ENCODE measurements around the gene TENM4.

Gene TENM4

GRCh38 chr11:79467761-79468160 lies 26.9 kb upstream of the TENM4 start:
- H3K9me3 ChIP-seq (ENCODE audit: control insufficient read depth, insufficient read depth, low read length), result no peaks in the 10 kb centered on the region
- H3K4me2 ChIP-seq (ENCODE audit: low read length), result no peak overlapping the region
- no peaks in the 10 kb centered on the region for H3K79me2 ChIP-seq (ENCODE audit: control insufficient read depth, low read length)
- H3K27me3 ChIP-seq (ENCODE audit: control insufficient read depth, low read length), result no peaks in the 10 kb centered on the region
- H3K27ac ChIP-seq (ENCODE audit: low read depth, low read length), result no peak overlapping the region
- TF ChIP-seq EZH2phosphoT487 (IDR thresholded peaks at IDR 0.05; ENCODE audit: borderline replicate concordance, low read length) (no peak), CTCF (IDR thresholded peaks at IDR 0.05; ENCODE audit: low read depth, low read length, poor library complexity, severe bottlenecking) (no peak)
- H3K4me1 ChIP-seq (ENCODE audit: control insufficient read depth, low read length), result no peaks in the 10 kb centered on the region
- H4K20me1 ChIP-seq (ENCODE audit: control insufficient read depth, insufficient read depth, low read depth, low read length), result no peaks in the 10 kb centered on the region
- H3F3A ChIP-seq (ENCODE audit: control insufficient read depth, insufficient read depth), result no peaks in the 10 kb centered on the region
- H3K36me3 ChIP-seq (ENCODE audit: control insufficient read depth, low read length), result no peaks in the 10 kb centered on the region
- H3K9me2 ChIP-seq (replicated peaks; ENCODE audit: control insufficient read depth, low read length), result no peaks in the 10 kb centered on the region
- no peak overlapping the region for H3K4me3 ChIP-seq (ENCODE audit: low read length)

DNA sequence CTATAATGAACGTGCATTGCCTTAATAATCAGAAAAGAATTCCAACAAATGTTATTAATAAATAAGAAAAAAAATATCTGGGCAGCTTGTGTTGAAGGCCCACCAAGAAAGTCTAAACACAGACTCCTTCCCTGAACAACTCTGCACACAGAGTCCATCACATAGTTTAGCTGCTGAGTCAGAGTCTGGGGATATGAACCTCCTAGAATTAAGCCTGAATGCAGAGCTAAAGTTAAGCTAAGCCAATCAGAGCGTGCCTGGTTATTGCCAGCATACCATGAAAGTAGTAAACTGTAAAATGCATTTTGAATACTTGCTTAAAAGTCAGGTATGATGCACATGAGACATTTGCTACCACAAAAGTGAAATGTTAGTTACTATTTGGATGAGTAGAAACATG lies 25.6 kb upstream of the TENM4 start:
- H4K20me1 ChIP-seq (ENCODE audit: control insufficient read depth, insufficient read depth, low read depth, low read length), result no peaks in the 10 kb centered on the region
- H3K9me3 ChIP-seq (ENCODE audit: control insufficient read depth, insufficient read depth, low read length), result no peaks in the 10 kb centered on the region
- H3K4me1 ChIP-seq (ENCODE audit: control insufficient read depth, low read length), result no peaks in the 10 kb centered on the region
- TF ChIP-seq EZH2phosphoT487 (IDR thresholded peaks at IDR 0.05; ENCODE audit: borderline replicate concordance, low read length), result no peak
- no peak for TF ChIP-seq CTCF (IDR thresholded peaks at IDR 0.05; ENCODE audit: low read depth, low read length, poor library complexity, severe bottlenecking)
- no peak overlapping the region for H3K4me3 ChIP-seq (ENCODE audit: low read length)
- H3K4me2 ChIP-seq (ENCODE audit: low read length), result no peak overlapping the region
- no peaks in the 10 kb centered on the region for H3F3A ChIP-seq (ENCODE audit: control insufficient read depth, insufficient read depth)
- H3K9me2 ChIP-seq (replicated peaks; ENCODE audit: control insufficient read depth, low read length), result no peaks in the 10 kb centered on the region
- H3K79me2 ChIP-seq (ENCODE audit: control insufficient read depth, low read length), result no peaks in the 10 kb centered on the region
- no peaks in the 10 kb centered on the region for H3K27me3 ChIP-seq (ENCODE audit: control insufficient read depth, low read length)
- no peaks in the 10 kb centered on the region for H3K36me3 ChIP-seq (ENCODE audit: control insufficient read depth, low read length)
- no peak overlapping the region for H3K27ac ChIP-seq (ENCODE audit: low read depth, low read length)

DNA sequence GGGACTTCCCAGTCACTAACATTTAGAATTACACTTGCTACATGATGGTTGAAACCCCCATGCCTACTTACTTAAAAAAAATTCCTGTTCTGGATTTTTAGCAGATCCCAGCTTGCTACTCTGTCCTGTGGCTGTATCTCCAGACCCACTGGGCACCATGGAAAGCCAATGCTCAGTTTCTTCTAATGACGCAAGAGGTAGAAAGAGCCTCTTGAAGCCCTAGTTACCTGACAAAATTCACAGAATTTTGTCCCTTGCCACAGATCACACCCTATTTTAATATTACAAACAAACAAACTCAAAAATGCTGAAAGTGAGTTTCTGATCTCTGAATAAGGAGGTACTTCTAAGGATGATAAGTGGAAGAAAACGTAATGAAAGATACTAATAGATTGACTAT lies 24.3 kb upstream of the TENM4 start:
- Histone ChIP-seq H3K9me3 (ENCODE audit: control insufficient read depth, insufficient read depth, low read length) (no peaks in the 10 kb centered on the region), H3K9me2 (replicated peaks; ENCODE audit: control insufficient read depth, low read length) (no peaks in the 10 kb centered on the region), H4K20me1 (ENCODE audit: control insufficient read depth, insufficient read depth, low read depth, low read length) (no peaks in the 10 kb centered on the region), H3F3A (ENCODE audit: control insufficient read depth, insufficient read depth) (no peaks in the 10 kb centered on the region), H3K4me3 (ENCODE audit: low read length) (no peak overlapping the region), H3K4me1 (ENCODE audit: control insufficient read depth, low read length) (no peaks in the 10 kb centered on the region), H3K36me3 (ENCODE audit: control insufficient read depth, low read length) (no peaks in the 10 kb centered on the region), H3K79me2 (ENCODE audit: control insufficient read depth, low read length) (no peaks in the 10 kb centered on the region), H3K27ac (ENCODE audit: low read depth, low read length) (no peak overlapping the region), H3K27me3 (ENCODE audit: control insufficient read depth, low read length) (no peaks in the 10 kb centered on the region), H3K4me2 (ENCODE audit: low read length) (no peak overlapping the region)
- TF ChIP-seq CTCF (IDR thresholded peaks at IDR 0.05; ENCODE audit: low read depth, low read length, poor library complexity, severe bottlenecking), result no peak
- TF ChIP-seq EZH2phosphoT487 (IDR thresholded peaks at IDR 0.05; ENCODE audit: borderline replicate concordance, low read length), result no peak

Data from DOHH2 (cell line).